SK-N-MC (cell line): ENCODE results near the gene COL15A1.

Source experiments
- EZH2 ChIP-seq: fragments of 200-600 bp; sonication (generic); IDR thresholded peaks from one replicate; pipeline ENCODE4 v1.6.1; 2017; ENCODE audit warnings: antibody characterized with exemption
- FOXP2 ChIP-seq: optimal IDR thresholded peaks from 2 replicates; pipeline ENCODE3; 2011; ENCODE audit warnings: mild to moderate bottlenecking, moderate library complexity; ENCODE audit not compliant: insufficient read depth; ENCODE audit errors: extremely low read length, control extremely low read depth
- POLR2AphosphoS5 ChIP-seq: IDR thresholded peaks from 2 replicates; pipeline ENCODE4 v1.6.1; 2012; ENCODE audit warnings: mild to moderate bottlenecking, low read depth, low read length, borderline replicate concordance

DNA sequence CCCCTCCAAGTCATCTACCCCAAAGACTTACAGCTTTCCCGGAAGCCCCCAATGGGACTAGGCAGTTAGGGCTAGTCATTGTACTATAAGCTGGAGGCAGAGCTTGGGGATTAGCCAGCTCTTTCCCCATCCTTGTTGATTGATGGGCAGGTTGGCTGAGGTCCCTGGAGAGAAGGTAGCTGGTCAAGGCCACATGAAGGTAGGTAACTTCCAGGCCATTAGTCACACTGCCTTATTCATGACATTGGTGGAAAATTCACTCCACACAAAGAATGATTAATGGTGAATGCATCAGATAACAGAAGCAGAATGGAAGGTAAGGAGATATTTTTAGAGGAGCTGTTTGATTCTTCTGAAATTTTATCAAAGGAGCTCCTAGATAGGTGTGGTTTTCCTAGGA lies 111.7 kb downstream of the COL15A1 start:
- TF ChIP-seq EZH2, result no peak
- no peak for TF ChIP-seq POLR2AphosphoS5
- no peak for TF ChIP-seq FOXP2
